Peyer's patch (tissue), 4 donors: ENCODE results near the gene LRRC72. TPM values are rescaled to one million over a fixed set of nuclear protein-coding genes. Genes with fewer than 3 reads are reported as not detected.

Experiments
- DNase-seq, 3 donors: peaks; one replicate each; pipeline ENCODE4 v3.0.0-alpha.2; 2017 to 2019
- H3K27ac ChIP-seq, 4 donors: fragments of 200-600 bp; sonication (generic); one replicate each; pipeline ENCODE4 v1.5.1; 2016 to 2019
- H3K27me3 ChIP-seq, 2 donors: fragments of 200-600 bp; sonication (generic); one replicate each; pipeline ENCODE4 v1.5.1; 2019
- H3K36me3 ChIP-seq, 3 donors: fragments of 200-600 bp; sonication (generic); one replicate each; pipeline ENCODE4 v1.5.1; 2016 to 2019
- H3K4me1 ChIP-seq, 4 donors: fragments of 200-600 bp; sonication (generic); one replicate each; pipeline ENCODE4 v1.5.1; 2016 to 2019
- H3K4me3 ChIP-seq, 4 donors: fragments of 200-600 bp; sonication (generic); 1 replicate in 3 of 4; 2 replicates in 1 of 4; pipeline ENCODE4 v1.5.1; 2016 to 2019; ENCODE audit warnings: mild to moderate bottlenecking in 1 of 4
- H3K9me3 ChIP-seq, 4 donors: fragments of 200-600 bp; sonication (generic); one replicate each; pipeline ENCODE4 v1.5.1; 2016 to 2019; ENCODE audit warnings: mild to moderate bottlenecking in 1 of 4
- POLR2A ChIP-seq, 2 donors: fragments of 450-650 bp; IDR thresholded peaks; one replicate each; pipeline ENCODE4 v1.5.1; 2017; ENCODE audit warnings: antibody characterized with exemption in 2 of 2, mild to moderate bottlenecking in 2 of 2, moderate library complexity in 2 of 2
- total RNA-seq, 4 donors: library from RNA; depleted of rRNA; stranded (reverse); fragments of >200 nt; gene quantifications; one replicate each; pipeline ENCODE4 v1.1.0, GENCODE V29; 2016
- TF ChIP-seq, protein P1 (sequence below), 6 experiments: fragments of 450-650 bp in 4 of 6; fragments of 200-600 bp in 2 of 6; sonication (generic) in 1 of 6; IDR thresholded peaks; one replicate each; pipeline ENCODE4 v1.5.1; 2017 to 2019; ENCODE audit warnings: antibody characterized with exemption in 6 of 6, mild to moderate bottlenecking in 3 of 6, moderate library complexity in 1 of 6

LRRC72 gene
- total RNA-seq, 4 donors from 2014 or later: not detected

DNA sequence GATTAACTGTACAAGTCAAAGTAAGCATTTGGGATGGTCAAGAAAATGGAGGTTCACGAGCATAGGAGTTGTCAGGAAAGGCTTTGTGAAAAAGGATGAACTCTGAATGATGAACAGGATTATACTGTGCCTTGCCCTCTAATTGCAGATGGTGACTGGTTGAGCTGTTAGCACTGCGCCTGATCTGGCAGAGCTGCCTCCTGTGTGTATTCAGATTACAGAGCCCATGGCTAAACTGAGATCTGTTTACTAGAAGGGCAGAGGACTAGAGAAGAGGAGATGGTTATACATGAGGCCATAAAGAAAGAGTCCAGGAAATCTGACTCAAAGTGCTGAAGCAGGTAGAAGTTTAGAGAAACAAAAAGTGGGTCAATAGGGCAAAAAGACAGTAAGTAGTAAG, 29.7 kb downstream of the LRRC72 start:
- Histone ChIP-seq H3K4me1 (no peaks in the 10 kb centered on the region), H3K9me3 (no peaks in the 10 kb centered on the region), H3K27ac (no peak overlapping the region), H3K36me3 (no peaks in the 10 kb centered on the region), H3K4me3 (no peak overlapping the region), H3K27me3 (no peaks in the 10 kb centered on the region)
- TF ChIP-seq, protein P1, sequence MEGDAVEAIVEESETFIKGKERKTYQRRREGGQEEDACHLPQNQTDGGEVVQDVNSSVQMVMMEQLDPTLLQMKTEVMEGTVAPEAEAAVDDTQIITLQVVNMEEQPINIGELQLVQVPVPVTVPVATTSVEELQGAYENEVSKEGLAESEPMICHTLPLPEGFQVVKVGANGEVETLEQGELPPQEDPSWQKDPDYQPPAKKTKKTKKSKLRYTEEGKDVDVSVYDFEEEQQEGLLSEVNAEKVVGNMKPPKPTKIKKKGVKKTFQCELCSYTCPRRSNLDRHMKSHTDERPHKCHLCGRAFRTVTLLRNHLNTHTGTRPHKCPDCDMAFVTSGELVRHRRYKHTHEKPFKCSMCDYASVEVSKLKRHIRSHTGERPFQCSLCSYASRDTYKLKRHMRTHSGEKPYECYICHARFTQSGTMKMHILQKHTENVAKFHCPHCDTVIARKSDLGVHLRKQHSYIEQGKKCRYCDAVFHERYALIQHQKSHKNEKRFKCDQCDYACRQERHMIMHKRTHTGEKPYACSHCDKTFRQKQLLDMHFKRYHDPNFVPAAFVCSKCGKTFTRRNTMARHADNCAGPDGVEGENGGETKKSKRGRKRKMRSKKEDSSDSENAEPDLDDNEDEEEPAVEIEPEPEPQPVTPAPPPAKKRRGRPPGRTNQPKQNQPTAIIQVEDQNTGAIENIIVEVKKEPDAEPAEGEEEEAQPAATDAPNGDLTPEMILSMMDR (IDR thresholded peaks at IDR 0.05): no peak
- no peak for TF ChIP-seq POLR2A (IDR thresholded peaks at IDR 0.05)
- DNase-seq: no peak

DNA sequence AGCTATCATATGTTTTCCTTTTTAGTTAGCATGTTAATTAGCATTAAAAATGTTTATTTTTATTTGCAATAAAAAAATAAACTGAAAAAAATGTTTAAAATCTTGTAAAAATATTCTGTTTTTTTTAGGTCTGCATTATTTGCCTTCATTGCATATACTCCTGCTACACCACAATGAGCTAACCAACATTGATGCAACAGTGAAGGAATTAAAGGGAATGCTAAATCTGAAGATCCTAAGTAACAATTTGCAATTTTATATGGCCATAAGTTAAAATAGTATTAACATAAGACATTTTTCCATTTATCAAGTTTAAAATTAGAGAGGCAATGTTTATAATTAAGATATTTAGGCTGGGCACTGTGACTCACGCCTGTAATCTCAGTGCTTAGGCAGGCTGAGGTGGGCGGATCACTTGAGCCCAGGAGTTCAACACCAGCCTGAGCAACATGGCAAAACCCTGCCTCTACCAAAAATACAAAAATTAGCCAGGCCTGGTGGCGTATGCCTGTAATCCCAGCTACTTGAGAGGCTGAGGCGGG, 32.2 kb downstream of the LRRC72 start:
- DNase-seq: no peak
- Histone ChIP-seq H3K4me1 (peaks cover 0 to 3% (median 0%) of the 10 kb centered on the region in 4 donors), H3K27ac (no peak overlapping the region), H3K9me3 (no peaks in the 10 kb centered on the region), H3K4me3 (no peak overlapping the region), H3K36me3 (no peaks in the 10 kb centered on the region), H3K27me3 (no peaks in the 10 kb centered on the region)
- no peak for TF ChIP-seq POLR2A (IDR thresholded peaks at IDR 0.05)
- TF ChIP-seq, protein P1 (IDR thresholded peaks at IDR 0.05): no peak

DNA sequence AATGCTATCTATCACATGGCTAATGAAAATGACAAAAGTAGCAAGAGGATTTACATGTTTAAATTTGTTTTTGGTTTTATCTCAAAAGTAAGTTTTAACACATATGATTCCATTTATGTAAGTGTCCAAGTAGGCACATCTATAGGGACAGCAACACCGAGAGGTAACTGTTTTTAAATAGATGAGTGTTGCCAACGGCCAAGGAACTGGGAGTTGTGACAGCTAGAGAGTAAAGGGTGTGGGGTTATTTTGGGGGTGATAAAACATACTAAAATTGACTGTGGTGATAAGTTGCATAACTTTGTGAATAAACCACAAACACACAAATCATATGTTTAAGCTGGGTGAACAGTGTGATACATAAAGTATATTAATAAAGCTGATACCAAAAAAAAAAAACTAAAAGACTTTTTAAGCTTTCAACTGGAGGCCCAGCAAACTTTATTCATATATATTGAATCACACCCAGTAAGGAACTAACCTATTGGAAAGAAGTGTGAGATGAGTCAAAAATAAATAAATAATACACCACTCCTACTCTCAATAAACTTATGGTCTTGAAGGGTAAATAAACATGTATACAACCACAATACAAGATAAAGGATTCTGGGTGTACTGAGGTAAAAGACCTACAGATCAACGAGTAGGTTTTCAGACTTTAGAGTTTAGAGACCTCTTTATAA, 33.0 kb downstream of the LRRC72 start:
- Histone ChIP-seq H3K27ac (no peak overlapping the region), H3K27me3 (no peaks in the 10 kb centered on the region), H3K9me3 (no peaks in the 10 kb centered on the region), H3K36me3 (no peaks in the 10 kb centered on the region), H3K4me3 (no peak overlapping the region), H3K4me1 (peaks cover 0 to 3% (median 0%) of the 10 kb centered on the region in 4 donors)
- TF ChIP-seq, protein P1 (IDR thresholded peaks at IDR 0.05): no peak
- DNase-seq: no peak

DNA sequence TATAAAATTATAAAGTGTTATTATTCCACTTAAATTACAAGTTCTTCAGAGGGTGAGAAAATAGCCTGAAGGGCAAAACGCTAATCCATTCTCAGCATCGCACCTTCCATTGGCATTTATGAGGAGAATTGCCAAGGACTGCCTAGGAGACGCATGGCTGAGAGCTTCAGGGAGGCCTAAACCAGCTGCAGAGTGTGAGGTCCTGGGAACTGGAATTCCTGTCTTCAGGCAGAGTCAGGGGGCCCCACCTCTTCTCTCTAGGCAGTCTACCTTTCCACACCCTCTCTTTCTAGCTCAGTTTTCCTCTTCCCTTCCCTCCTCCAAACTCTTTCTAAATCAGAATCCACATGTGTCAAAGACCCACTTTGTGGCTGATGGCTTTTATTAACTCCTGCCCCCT, 35.3 kb downstream of the LRRC72 start:
- Histone ChIP-seq H3K27ac (no peak overlapping the region), H3K4me1 (peaks cover 0 to 3% (median 0%) of the 10 kb centered on the region in 4 donors), H3K36me3 (no peaks in the 10 kb centered on the region), H3K4me3 (no peak overlapping the region), H3K9me3 (no peaks in the 10 kb centered on the region), H3K27me3 (no peaks in the 10 kb centered on the region)
- DNase-seq: no peak
- TF ChIP-seq, protein P1 (IDR thresholded peaks at IDR 0.05): no peak
- no peak for TF ChIP-seq POLR2A (IDR thresholded peaks at IDR 0.05)

DNA sequence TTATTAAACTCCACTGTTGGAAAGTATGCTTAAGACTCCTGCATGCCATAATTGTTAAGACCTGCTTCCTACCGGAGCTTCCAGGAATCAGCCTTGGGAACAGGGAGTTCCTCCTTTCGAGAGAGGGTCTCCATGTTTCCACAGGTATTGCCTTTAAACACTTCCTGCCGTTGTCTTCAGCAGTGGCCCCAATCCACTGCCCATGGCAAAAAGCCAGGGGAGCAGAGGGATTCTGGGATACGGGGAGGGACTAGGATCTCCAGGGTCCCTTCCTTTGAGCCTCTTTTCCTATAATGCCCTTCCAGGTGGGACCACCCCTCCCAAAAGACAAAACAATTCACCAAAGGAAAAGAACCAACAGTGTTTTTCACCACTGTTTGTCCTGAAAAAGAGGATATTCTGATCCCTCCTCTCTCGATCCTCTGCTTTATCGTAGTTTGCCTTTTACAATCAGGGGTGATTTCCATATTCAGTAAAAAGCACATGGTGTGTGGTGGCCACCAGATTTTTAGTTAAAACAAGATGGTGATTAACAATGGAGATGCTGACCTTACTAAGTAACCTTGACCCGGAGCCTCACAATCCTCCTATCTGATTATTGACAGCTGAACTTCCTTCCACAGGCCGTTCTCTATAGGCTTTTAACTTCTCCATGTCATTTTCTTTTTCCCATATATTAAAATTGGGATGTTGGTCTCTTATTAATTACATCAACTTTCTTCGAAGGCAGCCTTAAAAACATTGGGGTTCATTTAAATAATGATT, 36.0 kb downstream of the LRRC72 start:
- no peak for TF ChIP-seq POLR2A (IDR thresholded peaks at IDR 0.05)
- TF ChIP-seq, protein P1 (IDR thresholded peaks at IDR 0.05): no peak
- no peaks in the 10 kb centered on the region for H3K27me3 ChIP-seq
- H3K36me3 ChIP-seq: no peaks in the 10 kb centered on the region
- H3K27ac ChIP-seq: no peak overlapping the region
- H3K4me1 ChIP-seq: peaks cover 0 to 3% (median 0%) of the 10 kb centered on the region in 4 donors
- no peak overlapping the region for H3K4me3 ChIP-seq
- no peaks in the 10 kb centered on the region for H3K9me3 ChIP-seq
- DNase-seq: no peak
